K562 (cell line): ENCODE measurements around the gene MOB3C. TPM values are rescaled to one million over a fixed set of nuclear protein-coding genes. Genes with fewer than 3 reads are reported as not detected.
A peak's percentile ranks its signal among the peaks of the same experiment; 100 is the strongest.

Experiments
- ATAC-seq: fragments of 200-7000 bp; cut with Tn5 transposase; 3 replicates; pipeline ENCODE4 v1.9.1; 2020; ENCODE audit warnings: moderate library complexity
- BruUV-seq: library from RNA; stranded (reverse); fragments of 400-500 nt; replicated peaks from 2 replicates; lab custom pipeline; 2021; lab: Mats Ljungman, UMichigan
- CTCF ChIA-PET: fragments of 300-600 bp; formaldehyde crosslinking; extraction: SDS; loops from one replicate; lab custom pipeline; 2021; ENCODE audit warnings: low intra/inter-chr PET ratio; lab: Yijun Ruan, JAX
- POLR2A ChIA-PET: fragments of 300-600, 350-650 bp; sonication (Branson Sonifier 250); formaldehyde crosslinking; extraction: SDS; loops from one replicate; lab custom pipeline; 2021; ENCODE audit warnings: antibody characterized with exemption, inconsistent platforms; lab: Yijun Ruan, JAX
- DNase-seq, 4 experiments: peaks; one replicate each; pipeline versions ENCODE4 v3.0.0 to v3.0.0-alpha.2; 2011 to 2018; ENCODE audit warnings: low spot score in 3 of 4, mixed read lengths in 3 of 4; ENCODE audit errors: extremely low read depth in 1 of 4
- FAIRE-seq: peaks from 2 replicates; lab custom pipeline; 2011; peaks lifted over from hg19 to GRCh38; lab: Jason Lieb, UNC
- H2AFZ ChIP-seq: 2 replicates; pipeline ENCODE4 v1.6.0; 2011; ENCODE audit warnings: low read depth, low read length, control low read depth, inconsistent platforms
- H3K27ac ChIP-seq: fragments of 200-600 bp; 3 replicates; pipeline ENCODE4 v1.8.0; 2011; ENCODE audit warnings: low read depth, mild to moderate bottlenecking, control low read depth, inconsistent platforms, low read length, moderate library complexity, mixed read lengths; ENCODE audit errors: extremely low read depth
- H3K27me3 ChIP-seq, 2 experiments: fragments of 300-600 bp in 1 of 2; 2 replicates in 1 of 2; 3 replicates in 1 of 2; pipeline versions ENCODE4 v1.6.0 to v1.8.0; 2011; ENCODE audit warnings: inconsistent platforms in 2 of 2, low read length in 2 of 2, mild to moderate bottlenecking in 1 of 2, mixed read lengths in 1 of 2, moderate library complexity in 1 of 2; ENCODE audit not compliant: control insufficient read depth in 2 of 2, insufficient read depth in 2 of 2
- H3K36me3 ChIP-seq: fragments of 300-600 bp; 3 replicates; pipeline ENCODE4 v1.8.0; 2011; ENCODE audit warnings: mild to moderate bottlenecking, low read length, inconsistent platforms; ENCODE audit not compliant: control insufficient read depth, insufficient read depth
- H3K4me1 ChIP-seq, 2 experiments: fragments of 200-600 bp in 1 of 2; replicated peaks in 1 of 2; 2 replicates in 1 of 2; 3 replicates in 1 of 2; pipeline versions ENCODE4 v1.5.1 to v1.8.0; 2011; ENCODE audit warnings: inconsistent platforms in 2 of 2, low read length in 2 of 2, mild to moderate bottlenecking in 1 of 2, mixed read lengths in 1 of 2, moderate library complexity in 1 of 2; ENCODE audit not compliant: control insufficient read depth in 2 of 2, insufficient read depth in 2 of 2
- H3K4me2 ChIP-seq: 2 replicates; pipeline ENCODE4 v1.6.1; 2011; ENCODE audit warnings: low read length, control low read depth, inconsistent platforms, mixed read lengths; ENCODE audit not compliant: insufficient read depth
- H3K4me3 ChIP-seq: fragments of 200-600 bp; sonication (generic), shearing (Covaris generic); 2 replicates; pipeline ENCODE4 v1.5.1; 2016; ENCODE audit warnings: control low read depth, inconsistent platforms
- H3K79me2 ChIP-seq: fragments of 200-600 bp; 3 replicates; pipeline ENCODE4 v1.8.0; 2011; ENCODE audit warnings: low read length, inconsistent platforms; ENCODE audit not compliant: control insufficient read depth, insufficient read depth
- H3K9ac ChIP-seq, 2 experiments: 2 replicates each; pipeline versions ENCODE4 v1.6.0 to v1.6.1; 2011; ENCODE audit warnings: low read depth in 2 of 2, low read length in 2 of 2, control low read depth in 1 of 2, inconsistent platforms in 1 of 2, mild to moderate bottlenecking in 1 of 2, mixed read lengths in 1 of 2; ENCODE audit not compliant: insufficient read depth in 1 of 2
- H3K9me1 ChIP-seq: one replicate; pipeline ENCODE4 v1.6.0; 2011; ENCODE audit warnings: inconsistent platforms, mild to moderate bottlenecking, low read length, moderate library complexity; ENCODE audit not compliant: control insufficient read depth, insufficient read depth
- H3K9me3 ChIP-seq: replicated peaks from 2 replicates; pipeline ENCODE4 v1.5.1; 2011; ENCODE audit warnings: low read depth, low read length, inconsistent platforms; ENCODE audit not compliant: control insufficient read depth, insufficient read depth
- H4K20me1 ChIP-seq: replicated peaks from 2 replicates; pipeline ENCODE4 v1.6.1; 2011; ENCODE audit warnings: low read length, inconsistent platforms, mixed read lengths; ENCODE audit not compliant: control insufficient read depth, insufficient read depth
- NCOA4 ChIP-seq: fragments of 450-650 bp; IDR thresholded peaks from 2 replicates; pipeline ENCODE4 v1.6.1; 2018; ENCODE audit warnings: mild to moderate bottlenecking; ENCODE audit not compliant: partially characterized antibody
- NFXL1 ChIP-seq: fragments of 450-650 bp; formaldehyde crosslinking; IDR thresholded peaks from 2 replicates; pipeline ENCODE4 v1.4.0; 2021; ENCODE audit warnings: mild to moderate bottlenecking
- ZNF584 ChIP-seq: fragments of 200-800 bp; sonication (Bioruptor generic); IDR thresholded peaks from 2 replicates; pipeline ENCODE4 v1.6.1; 2016; ENCODE audit warnings: low read depth, mild to moderate bottlenecking, missing genetic modification characterization, missing compliant biosample characterization
- WGBS: fragments of 100-300 bp; shearing (Covaris generic); methylation state at CpG from one replicate; pipeline ENCODE4 v1.1.6; 2016; ENCODE audit warnings: low coverage, mixed read lengths; ENCODE audit not compliant: insufficient coverage; ENCODE audit errors: missing lambda C conversion rate; 5-methylcytosine and 5-hydroxymethylcytosine counted together
- in situ Hi-C: fragments of 300-500 bp; cut with MboI; formaldehyde crosslinking; loops from 4 replicates; pipeline ENCODE4 v1.15.0; 2018; ENCODE audit warnings: inconsistent platforms, mixed read lengths
- intact Hi-C: fragments of 100-400 bp; cut with micrococcal nuclease; formaldehyde crosslinking; loops from 2 replicates; pipeline ENCODE4 v1.14.2; 2022
- polyA plus RNA-seq, 8 experiments: library from polyadenylated mRNA; depleted of rRNA in 4 of 8; stranded (reverse) in 5 of 8; unstranded in 3 of 8; fragments of >200 nt; fragmentation: Nextera tagmentation in 2 of 8; fragmentation: Illumina TruSeq in 1 of 8; extraction: Ambion mirVana in 2 of 8; extraction: Trizol in 1 of 8; gene quantifications; 2 replicates each; pipeline versions ENCODE4 v1.2.1 to v1.2.3, GENCODE V29; 2011 to 2014; ENCODE audit warnings: inconsistent platforms in 1 of 8, missing spikeins in 1 of 8
- total RNA-seq, 7 experiments: library from RNA; depleted of rRNA in 6 of 7; stranded (reverse); fragments of >200 nt in 6 of 7; fragmentation: Illumina TruSeq in 2 of 7; extraction: Trizol in 2 of 7; gene quantifications; 2 replicates each; pipeline versions ENCODE4 v1.2.1 to v1.2.3, GENCODE V29; 2011 to 2021; ENCODE audit warnings: low replicate concordance in 1 of 7
- TF ChIP-seq, protein P1 (sequence below): fragments of 250-450 bp; sonication (Bioruptor Pico); IDR thresholded peaks from 2 replicates; pipeline ENCODE4 v1.9.0; 2021; ENCODE audit warnings: mild to moderate bottlenecking, inconsistent platforms

The MOB3C gene
- total and polyA plus RNA-seq, 9 of the 15 experiments (the other 6 are each of a cell fraction or from before 2014, with no cell fraction given) = 1.0 to 7.5 (median 3.7) TPM

DNA sequence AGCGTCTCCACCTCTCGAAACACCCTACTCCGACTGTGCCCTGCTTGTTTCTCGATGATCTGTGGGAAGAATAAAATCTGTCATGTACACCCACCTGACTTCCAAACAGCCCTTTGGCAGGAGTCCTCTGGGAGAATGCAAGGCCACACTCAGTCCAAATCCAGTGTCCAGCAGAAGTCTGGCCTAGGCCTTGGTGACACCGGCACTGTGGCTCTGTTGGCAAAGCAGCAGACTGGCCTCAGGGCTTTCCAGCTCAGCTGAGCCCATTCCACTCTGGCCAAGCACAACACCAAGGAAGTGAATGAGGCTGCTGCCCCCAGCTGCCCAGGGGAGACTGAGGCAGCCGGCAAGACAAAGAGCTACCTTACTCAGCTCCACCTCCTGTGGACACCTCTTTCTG lies 40.0 kb downstream of the MOB3C start:
- peaks cover 0 to 11% of the 10 kb centered on the region in 2 experiments; a peak in 3 of 5 replicates for H3K4me1 ChIP-seq
- intact Hi-C loops = no loop called here
- no peak overlapping the region for H3K27ac ChIP-seq
- H3K36me3 ChIP-seq = peaks cover 41% of the 10 kb centered on the region
- POLR2A ChIA-PET = interaction anchor here (0.6 to 1.4 kb wide), 4 partner anchors 14 to 953 kb away, joined by 3 to 5 read pairs (median 4); no protein-coding TSS in a partner anchor
- FAIRE-seq (no peak), DNase-seq (no peak), ATAC-seq (no peak)
- H3K79me2 ChIP-seq = no peaks in the 10 kb centered on the region
- no peak overlapping the region for H2AFZ ChIP-seq
- no peak overlapping the region for H3K4me2 ChIP-seq
- H3K27me3 ChIP-seq = no peaks in the 10 kb centered on the region
- TF ChIP-seq NCOA4 (no peak), NFXL1 (CRISPR knock-in tag) (no peak), ZNF584 (CRISPR knock-in tag) (no peak)
- TF ChIP-seq, protein P1, sequence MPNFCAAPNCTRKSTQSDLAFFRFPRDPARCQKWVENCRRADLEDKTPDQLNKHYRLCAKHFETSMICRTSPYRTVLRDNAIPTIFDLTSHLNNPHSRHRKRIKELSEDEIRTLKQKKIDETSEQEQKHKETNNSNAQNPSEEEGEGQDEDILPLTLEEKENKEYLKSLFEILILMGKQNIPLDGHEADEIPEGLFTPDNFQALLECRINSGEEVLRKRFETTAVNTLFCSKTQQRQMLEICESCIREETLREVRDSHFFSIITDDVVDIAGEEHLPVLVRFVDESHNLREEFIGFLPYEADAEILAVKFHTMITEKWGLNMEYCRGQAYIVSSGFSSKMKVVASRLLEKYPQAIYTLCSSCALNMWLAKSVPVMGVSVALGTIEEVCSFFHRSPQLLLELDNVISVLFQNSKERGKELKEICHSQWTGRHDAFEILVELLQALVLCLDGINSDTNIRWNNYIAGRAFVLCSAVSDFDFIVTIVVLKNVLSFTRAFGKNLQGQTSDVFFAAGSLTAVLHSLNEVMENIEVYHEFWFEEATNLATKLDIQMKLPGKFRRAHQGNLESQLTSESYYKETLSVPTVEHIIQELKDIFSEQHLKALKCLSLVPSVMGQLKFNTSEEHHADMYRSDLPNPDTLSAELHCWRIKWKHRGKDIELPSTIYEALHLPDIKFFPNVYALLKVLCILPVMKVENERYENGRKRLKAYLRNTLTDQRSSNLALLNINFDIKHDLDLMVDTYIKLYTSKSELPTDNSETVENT (CRISPR knock-in tag) = 0 out of 2 replicates have a peak, but pooled peaks have one; percentile 25
- CTCF ChIA-PET = no interaction called here
- H3K9me3 ChIP-seq = no peaks in the 10 kb centered on the region
- in situ Hi-C loops = no loop called here
- no peaks in the 10 kb centered on the region for H4K20me1 ChIP-seq
- H3K9ac ChIP-seq = peak overlapping the region in 1 of 2 experiments; percentile 28; a peak in 1 of 4 replicates
- no TSS peak for BruUV-seq
- 82% methylated on average over 6 of the region's 6 CpGs for WGBS
- H3K4me3 ChIP-seq = no peak overlapping the region
- no peaks in the 10 kb centered on the region for H3K9me1 ChIP-seq
